ENCODE results near the gene BRD7. TPM values are rescaled to one million over a fixed set of nuclear protein-coding genes. Genes with fewer than 3 reads are reported as not detected.
A peak's percentile ranks its signal among the peaks of the same experiment; 100 is the strongest.

Gene BRD7
- total RNA-seq, 1 donor from 2014 or later, result 63.9 TPM

- ATAC-seq, result no peak
Measured at GRCh38 chr16:50271148-50272041, 97.4 kb downstream of the BRD7 start.

DNA sequence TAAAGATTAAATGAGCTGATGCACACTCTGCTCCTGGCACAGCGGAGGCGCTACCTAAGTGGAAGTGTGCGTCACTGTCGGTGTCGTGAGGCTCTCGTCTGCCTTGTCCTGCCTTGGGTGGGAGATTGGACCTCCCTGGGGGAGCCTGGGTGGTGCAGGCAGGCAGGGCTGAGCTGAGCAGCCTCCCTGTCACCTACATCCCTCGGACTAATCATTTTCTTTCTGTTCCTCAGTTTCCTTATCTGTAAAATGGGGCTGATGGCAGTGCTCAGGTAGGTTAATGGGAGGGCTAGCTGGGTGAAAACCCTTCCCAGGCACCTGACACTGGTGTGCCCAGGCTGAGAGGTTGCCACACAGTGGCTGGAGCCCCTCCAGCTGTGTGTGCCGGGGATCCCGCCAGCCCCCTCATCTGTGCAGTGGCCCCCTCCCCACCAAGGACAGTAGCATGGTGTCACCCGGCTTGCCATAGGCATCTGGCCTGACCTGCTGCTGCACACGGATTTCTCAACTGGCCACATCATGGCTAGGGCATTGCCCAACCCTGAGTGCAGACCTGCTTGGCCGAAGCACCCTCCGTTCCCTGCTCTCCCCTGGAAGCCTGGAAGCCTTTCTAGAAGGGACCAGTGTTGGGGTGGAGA is 98.2 kb downstream of the BRD7 start:
- no peak for ATAC-seq

DNA sequence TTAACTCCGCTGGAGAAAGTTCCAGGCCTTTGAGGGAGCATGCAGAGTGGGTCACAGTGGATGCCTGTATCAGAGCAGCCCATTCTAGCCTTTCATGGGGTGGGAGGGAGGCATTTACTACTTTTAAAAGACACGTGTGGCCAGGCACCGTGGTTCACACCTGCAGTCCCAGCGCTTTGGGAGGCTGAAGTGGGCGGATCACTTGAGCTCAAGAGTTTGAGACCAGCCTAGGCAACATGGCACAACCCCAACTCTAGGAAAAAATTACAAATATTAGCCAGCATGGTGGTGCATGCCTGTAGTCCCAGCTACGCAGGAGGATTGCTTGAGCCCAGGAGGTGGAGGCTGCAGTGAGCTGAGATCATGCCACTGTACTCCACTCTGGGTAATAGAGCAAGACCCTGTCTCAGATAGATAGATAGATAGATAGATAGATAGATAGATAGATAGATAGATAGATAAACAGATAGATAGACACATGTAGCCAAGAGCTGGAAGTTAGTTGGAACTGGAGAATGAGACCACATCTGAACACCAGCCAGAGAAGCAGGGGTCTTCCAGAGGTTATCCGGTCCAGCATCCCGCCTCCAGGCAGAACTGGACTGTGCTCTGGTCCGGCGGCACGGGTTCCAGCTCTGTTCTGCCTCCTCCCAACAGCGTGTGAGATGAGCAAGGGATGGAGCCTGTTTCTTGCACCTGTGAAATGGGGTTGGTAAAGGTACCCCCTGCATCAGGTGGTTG is 98.8 kb downstream of the BRD7 start:
- no peak for ATAC-seq

DNA sequence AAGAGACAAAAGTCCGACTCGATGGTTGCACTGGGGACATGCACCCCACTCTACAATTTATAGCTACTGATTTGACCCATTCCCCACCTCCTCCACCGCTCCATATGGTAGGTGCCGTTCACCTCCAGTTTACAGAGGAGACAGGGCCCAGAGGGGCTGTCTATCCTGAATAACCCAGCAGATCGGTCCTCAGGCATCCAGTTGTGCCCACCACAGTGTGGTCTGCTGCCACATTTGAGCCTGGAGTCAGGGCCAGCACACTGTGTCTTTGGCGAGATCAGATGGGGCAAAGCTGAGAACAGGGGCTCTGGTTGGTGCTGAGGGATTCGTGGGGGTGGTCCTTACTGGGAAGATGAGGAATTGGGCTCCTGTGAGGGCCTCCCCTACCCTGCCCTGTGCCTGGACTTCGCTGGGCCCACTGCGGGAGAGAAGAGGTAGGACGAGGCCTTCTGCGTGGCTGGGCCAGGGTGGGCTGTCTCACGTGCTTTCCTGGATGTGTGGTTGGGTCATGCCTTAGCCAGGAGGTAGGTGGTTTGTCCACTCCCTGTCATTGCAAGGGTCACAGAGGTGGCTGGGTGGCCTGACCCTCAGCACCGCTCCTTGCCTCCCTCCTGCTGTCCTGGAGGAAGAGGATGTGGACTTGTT is 99.6 kb downstream of the BRD7 start:
- ATAC-seq, result no peak

GRCh38 chr16:50268352-50268751 is 100.4 kb downstream of the BRD7 start:
- ATAC-seq, result no peak

DNA sequence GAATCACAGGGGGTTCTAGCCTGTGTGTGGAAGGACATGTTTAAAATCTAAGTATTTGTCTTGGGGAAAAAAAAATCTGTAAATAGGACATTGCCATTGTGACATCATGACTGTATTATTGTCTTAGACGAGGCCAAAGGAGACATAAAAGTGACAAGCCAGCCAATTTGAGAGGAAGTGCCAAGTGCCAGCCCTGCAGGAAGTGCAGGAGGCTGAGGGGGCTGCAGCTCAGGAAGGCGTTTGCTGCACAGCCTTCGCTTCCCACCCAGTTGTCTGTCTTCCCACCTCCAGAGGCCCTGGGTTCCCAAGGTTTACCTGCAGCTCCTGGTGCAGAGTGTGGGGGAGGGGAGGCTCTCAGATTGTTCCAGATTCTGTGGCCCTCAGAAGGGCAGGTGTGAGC is 101.1 kb downstream of the BRD7 start:
- ATAC-seq, result no peak

- ATAC-seq, result no peak
Measured at GRCh38 chr16:50267151-50267631, 101.6 kb downstream of the BRD7 start.

- ATAC-seq, result peak; percentile 89
Measured at GRCh38 chr16:50266337-50267091, 102.3 kb downstream of the BRD7 start, which contains the start of gene ADCY7. ADCY7 (plus strand) TSS chr16:50266551; CDS start chr16:50288180, 21,629 bp downstream.

Other genes with a start within 250 kb of the BRD7 start
- 6.7 TPM for gene TENT4B, start 215.7 kb downstream of the BRD7 start, total RNA-seq
- 26.8 TPM for gene ADCY7, start 102.4 kb downstream of the BRD7 start, total RNA-seq
- 1.9 TPM for gene NKD1, start 179.4 kb upstream of the BRD7 start, total RNA-seq

Data from esophagus mucosa (tissue), 1 donor.